Measurements from ENCODE around the gene CXCL11. TPM values are rescaled to one million over a fixed set of nuclear protein-coding genes. Genes with fewer than 3 reads are reported as not detected.
"Not testable (repeated sequence)": the region's sequence is repeated elsewhere in the genome, so short reads cannot be mapped to it uniquely, and the experiment has no call there.

The CXCL11 gene
- total RNA-seq, 2 experiments from 2014 or later, result not detected

DNA sequence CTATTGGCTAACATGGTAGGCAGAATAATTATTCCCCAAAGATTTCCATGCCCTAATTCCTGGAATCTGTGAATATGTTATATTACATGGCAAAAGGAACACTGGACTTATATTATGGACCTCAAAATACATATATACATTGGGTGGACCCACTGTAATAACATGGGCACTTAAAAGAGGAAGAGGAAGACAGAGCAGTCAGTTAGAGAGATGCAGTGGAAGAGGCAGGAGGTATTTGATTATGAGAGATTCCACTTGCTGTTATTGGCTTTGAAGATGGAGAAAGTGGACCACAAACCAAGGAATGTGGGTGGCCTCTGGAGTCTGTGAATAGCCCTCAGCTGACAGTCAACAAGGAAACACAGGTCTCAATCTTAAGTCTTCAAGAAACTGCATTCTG is 24.6 kb upstream of the CXCL11 start:
- H3K4me1 Mint-ChIP-seq (ENCODE audit: low read depth), result peaks cover 54% of the 10 kb centered on the region
- CTCF ChIA-PET, result interaction anchor here (5.1 kb wide), 1 partner anchor 65 kb away, joined by 79 read pairs; no protein-coding TSS in a partner anchor
- H3K27me3 Mint-ChIP-seq, result peaks cover 26% of the 10 kb centered on the region
- POLR2A ChIA-PET, result no interaction called here
- H3K9me3 Mint-ChIP-seq, result no peaks in the 10 kb centered on the region
- intact Hi-C loops (cut with micrococcal nuclease), result loop anchor here (5.0 kb wide), 1 partner anchor 87 kb away; the partner anchor contains the start of gene NUP54
- H3K4me3 Mint-ChIP-seq, result no peak overlapping the region
- no peak for DNase-seq
- H3K36me3 Mint-ChIP-seq, result no peaks in the 10 kb centered on the region
- H3K27ac Mint-ChIP-seq, result no peak overlapping the region

DNA sequence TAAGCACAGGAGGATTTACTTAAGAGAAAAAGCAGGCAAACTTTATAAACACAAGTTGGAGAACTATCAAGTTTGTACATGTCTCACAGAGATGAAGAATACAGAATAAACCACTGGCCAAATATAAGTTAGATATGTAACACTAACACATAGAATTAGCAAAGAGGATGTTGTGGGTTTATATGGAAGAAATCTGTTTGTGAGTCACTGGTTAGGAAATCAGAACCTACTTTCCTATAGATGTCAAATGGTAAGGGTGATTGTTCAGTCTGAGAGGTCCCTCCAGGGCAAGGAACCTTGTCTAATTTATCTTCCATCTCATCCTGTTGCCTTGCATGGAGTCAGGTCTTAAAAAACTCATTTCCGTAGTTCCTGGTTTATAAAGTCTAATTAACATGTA is 23.9 kb upstream of the CXCL11 start:
- no peak overlapping the region for H3K27ac Mint-ChIP-seq
- no peaks in the 10 kb centered on the region for H3K9me3 Mint-ChIP-seq
- POLR2A ChIA-PET, result no interaction called here
- CTCF ChIA-PET, result interaction anchor here (2.7 kb wide), 1 partner anchor 64 kb away, joined by 22 read pairs; no protein-coding TSS in a partner anchor
- H3K36me3 Mint-ChIP-seq, result no peaks in the 10 kb centered on the region
- DNase-seq, result no peak
- H3K27me3 Mint-ChIP-seq, result peaks cover 28% of the 10 kb centered on the region
- H3K4me3 Mint-ChIP-seq, result no peak overlapping the region
- H3K4me1 Mint-ChIP-seq (ENCODE audit: low read depth), result peaks cover 61% of the 10 kb centered on the region
- intact Hi-C loops (cut with micrococcal nuclease), result loop anchor here (2.0 to 5.0 kb wide), 5 partner anchors 69 to 968 kb away; partner anchors contain the start of genes NUP54 and SDAD1

DNA sequence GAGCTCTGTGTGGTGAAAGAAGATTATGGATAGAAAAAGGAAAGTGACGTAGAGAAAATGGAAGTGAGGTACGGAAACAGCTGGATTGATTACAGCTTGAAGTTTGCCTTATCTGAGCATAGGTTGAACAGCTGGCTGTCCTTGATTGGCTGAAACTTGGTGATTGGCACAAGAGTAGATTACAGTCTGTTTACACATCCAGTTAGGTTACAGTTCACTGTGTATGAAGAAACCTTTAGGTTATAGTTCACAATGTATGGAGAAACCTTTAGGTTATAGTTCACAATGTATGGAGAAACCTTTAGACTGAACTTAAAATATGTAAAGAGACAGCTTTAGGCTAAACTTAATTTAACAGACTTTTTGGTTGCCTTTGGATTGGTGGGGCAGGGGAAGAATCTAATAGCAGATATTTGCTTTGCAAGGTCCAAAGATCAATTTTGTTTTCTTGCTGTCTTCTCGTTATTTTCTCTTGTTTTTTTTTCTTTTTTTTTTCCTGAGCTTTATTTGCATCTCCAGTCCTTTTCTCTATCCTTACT is 23.1 kb upstream of the CXCL11 start:
- Mint-ChIP-seq H3K9me3 (no peaks in the 10 kb centered on the region), H3K27ac (peak overlapping the region; percentile 62), H3K36me3 (no peaks in the 10 kb centered on the region), H3K27me3 (peaks cover 29% of the 10 kb centered on the region), H3K4me1 (ENCODE audit: low read depth) (peaks cover 62% of the 10 kb centered on the region), H3K4me3 (no peak overlapping the region)
- ChIA-PET CTCF (interaction anchor here (1.0 to 2.7 kb wide), 5 partner anchors 17 to 163 kb away, joined by 3 to 22 read pairs (median 5); partner anchors contain the start of gene CXCL10), POLR2A (interaction anchor here (1.1 to 1.7 kb wide), 5 partner anchors 16 to 119 kb away, joined by 4 to 11 read pairs (median 4); partner anchors contain the start of genes NAAA and SDAD1)
- no peak for DNase-seq
- intact Hi-C loops (cut with micrococcal nuclease), result loop anchor here (1.0 to 5.0 kb wide), 7 partner anchors 17 to 1528 kb away; partner anchors contain the start of gene SDAD1

DNA sequence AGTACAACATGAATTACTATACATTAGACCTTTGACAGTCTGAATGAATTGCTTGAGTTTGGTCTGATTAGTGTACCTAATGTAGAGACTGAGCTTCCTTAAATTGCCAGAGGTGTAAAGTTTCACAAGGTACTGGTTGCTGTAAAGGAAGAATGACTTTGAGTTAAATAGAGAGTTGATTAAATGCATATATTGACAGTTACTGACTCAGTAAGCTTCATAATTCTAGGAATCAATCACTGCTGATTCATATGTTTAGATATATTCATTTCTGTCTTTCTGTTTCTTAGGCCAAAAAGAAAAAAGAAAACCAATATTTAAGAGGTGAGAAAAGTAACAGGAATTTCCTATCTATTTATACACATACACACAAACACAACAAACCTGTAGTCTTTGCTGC is 22.4 kb upstream of the CXCL11 start:
- intact Hi-C loops (cut with micrococcal nuclease), result loop anchor here (1.0 to 5.0 kb wide), 7 partner anchors 16 to 1529 kb away; partner anchors contain the start of gene SDAD1
- Mint-ChIP-seq H3K4me1 (ENCODE audit: low read depth) (peaks cover 62% of the 10 kb centered on the region), H3K27ac (peak overlapping the region; percentile 62), H3K9me3 (no peaks in the 10 kb centered on the region), H3K36me3 (no peaks in the 10 kb centered on the region), H3K4me3 (no peak overlapping the region), H3K27me3 (peaks cover 33% of the 10 kb centered on the region)
- CTCF ChIA-PET, result interaction anchor here (0.7 to 2.7 kb wide), 7 partner anchors 9 to 162 kb away, joined by 3 to 22 read pairs (median 3); partner anchors contain the start of gene CXCL10
- POLR2A ChIA-PET, result interaction anchor here (0.6 to 1.7 kb wide), 7 partner anchors 15 to 118 kb away, joined by 3 to 11 read pairs (median 4); partner anchors contain the start of genes NAAA and SDAD1
- no peak for DNase-seq

DNA sequence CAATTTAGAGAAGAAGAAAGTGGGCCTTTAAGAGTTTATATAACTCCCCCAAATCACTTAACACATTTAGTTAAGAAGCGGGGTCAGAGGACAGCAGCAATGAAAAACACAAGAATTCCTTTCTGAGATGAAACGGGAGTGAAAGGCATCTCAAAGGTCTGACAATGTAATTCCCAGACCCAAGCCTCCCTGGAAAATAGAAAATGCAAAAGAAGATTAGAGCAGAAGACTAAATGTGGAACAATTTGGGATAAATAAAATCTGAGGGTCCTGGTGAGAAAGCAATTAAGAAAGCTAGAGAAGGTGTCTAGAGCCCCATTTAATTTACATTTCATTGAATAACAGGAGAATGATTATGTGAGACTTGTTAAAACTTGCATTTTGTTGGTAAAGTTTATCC is 19.6 kb upstream of the CXCL11 start:
- no peak overlapping the region for H3K4me3 Mint-ChIP-seq
- no peaks in the 10 kb centered on the region for H3K9me3 Mint-ChIP-seq
- ChIA-PET CTCF (interaction anchor here (2.4 to 4.2 kb wide), 2 partner anchors 12 to 60 kb away, joined by 15 to 38 read pairs; no protein-coding TSS in a partner anchor), POLR2A (no interaction called here)
- peaks cover 45% of the 10 kb centered on the region for H3K4me1 Mint-ChIP-seq (ENCODE audit: low read depth)
- no peak overlapping the region for H3K27ac Mint-ChIP-seq
- H3K27me3 Mint-ChIP-seq, result peaks cover 20% of the 10 kb centered on the region
- DNase-seq, result no peak
- intact Hi-C loops (cut with micrococcal nuclease), result loop anchor here (5.0 kb wide), 1 partner anchor 972 kb away; no protein-coding TSS in a partner anchor
- H3K36me3 Mint-ChIP-seq, result no peaks in the 10 kb centered on the region

DNA sequence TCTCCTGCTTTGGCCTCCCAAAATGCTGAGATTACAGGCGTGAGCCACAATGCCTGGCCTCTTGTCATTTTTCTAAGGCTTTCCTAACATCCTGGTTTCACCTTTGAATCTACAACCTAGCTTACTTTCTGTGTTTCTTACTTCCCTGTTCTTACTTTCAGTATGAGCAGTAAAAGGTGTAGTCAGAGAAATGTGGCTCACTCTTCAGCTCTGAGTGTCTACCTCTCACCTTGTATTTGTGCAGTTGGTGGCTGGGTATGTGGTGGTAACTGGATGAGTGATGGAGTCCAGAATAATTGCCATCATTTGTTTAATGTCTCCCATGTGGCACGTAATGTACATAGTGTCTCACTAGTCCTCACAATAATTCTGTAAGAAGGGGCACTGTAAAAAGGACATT is 19.1 kb upstream of the CXCL11 start:
- peak; percentile 56 for DNase-seq
- no peak overlapping the region for H3K4me3 Mint-ChIP-seq
- H3K9me3 Mint-ChIP-seq, result no peaks in the 10 kb centered on the region
- H3K27ac Mint-ChIP-seq, result peak overlapping the region; percentile 49
- H3K27me3 Mint-ChIP-seq, result peaks cover 18% of the 10 kb centered on the region
- intact Hi-C loops (cut with micrococcal nuclease), result loop anchor here (5.0 kb wide), 1 partner anchor 972 kb away; no protein-coding TSS in a partner anchor
- CTCF ChIA-PET, result interaction anchor here (2.4 to 4.2 kb wide), 2 partner anchors 12 to 59 kb away, joined by 15 to 38 read pairs; no protein-coding TSS in a partner anchor
- POLR2A ChIA-PET, result interaction anchor here (0.6 to 0.9 kb wide), 2 partner anchors 31 to 62 kb away, joined by 3 read pairs; no protein-coding TSS in a partner anchor
- no peaks in the 10 kb centered on the region for H3K36me3 Mint-ChIP-seq
- H3K4me1 Mint-ChIP-seq (ENCODE audit: low read depth), result peaks cover 41% of the 10 kb centered on the region

DNA sequence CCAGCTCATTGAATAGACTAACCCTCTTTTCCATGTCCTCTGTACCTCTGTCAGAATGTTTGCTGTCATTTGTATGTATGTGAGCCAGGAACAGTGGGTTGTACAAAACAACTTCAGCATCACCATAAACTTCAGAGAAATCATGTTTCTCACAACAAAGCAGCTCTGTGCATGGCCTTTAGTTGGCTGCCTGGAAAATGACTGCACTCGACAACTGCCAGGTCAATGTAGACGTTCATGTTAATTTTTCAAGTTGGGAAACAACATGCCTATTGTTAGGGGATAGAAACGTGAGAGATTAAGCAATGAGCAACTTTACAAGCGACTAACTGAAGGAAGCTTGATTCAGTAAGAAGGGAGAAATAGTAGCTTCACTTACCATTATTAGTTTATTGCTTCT is 17.9 kb upstream of the CXCL11 start:
- no peak for DNase-seq
- no peaks in the 10 kb centered on the region for H3K9me3 Mint-ChIP-seq
- ChIA-PET POLR2A (no interaction called here), CTCF (interaction anchor here (0.6 to 4.2 kb wide), 6 partner anchors 13 to 126 kb away, joined by 3 to 38 read pairs (median 4); no protein-coding TSS in a partner anchor)
- H3K4me3 Mint-ChIP-seq, result no peak overlapping the region
- no peak overlapping the region for H3K27ac Mint-ChIP-seq
- peaks cover 30% of the 10 kb centered on the region for H3K4me1 Mint-ChIP-seq (ENCODE audit: low read depth)
- peaks cover 20% of the 10 kb centered on the region for H3K27me3 Mint-ChIP-seq
- no peaks in the 10 kb centered on the region for H3K36me3 Mint-ChIP-seq
- intact Hi-C loops (cut with micrococcal nuclease), result no loop called here

DNA sequence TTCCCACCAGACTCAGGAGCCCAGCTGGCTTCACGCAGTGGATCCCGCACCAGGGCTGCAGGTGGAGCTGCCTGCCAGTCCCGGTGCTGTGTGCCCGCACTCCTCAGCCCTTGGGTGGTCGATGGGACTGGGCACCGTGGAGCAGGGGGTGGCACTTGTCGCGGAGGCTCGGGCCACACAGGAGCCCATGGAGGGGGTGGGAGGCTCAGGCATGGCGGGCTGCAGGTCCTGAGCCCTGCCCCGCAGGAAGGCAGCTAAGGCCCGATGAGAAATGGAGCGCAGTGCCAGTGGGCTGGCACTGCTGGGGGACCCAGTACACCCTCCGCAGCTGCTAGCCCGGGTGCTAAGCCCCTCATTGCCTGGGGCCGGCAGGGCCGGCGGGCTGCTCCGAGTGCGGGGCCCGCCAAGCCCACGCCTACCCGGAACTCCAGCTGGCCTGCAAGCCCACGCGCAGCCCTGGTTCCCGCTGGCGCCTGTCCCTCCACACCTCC is 14.7 kb upstream of the CXCL11 start:
- H3K4me1 Mint-ChIP-seq (ENCODE audit: low read depth); H3K36me3 Mint-ChIP-seq; H3K27ac Mint-ChIP-seq; intact Hi-C loops (cut with micrococcal nuclease); DNase-seq; H3K9me3 Mint-ChIP-seq; H3K4me3 Mint-ChIP-seq; POLR2A ChIA-PET; CTCF ChIA-PET: not testable (repeated sequence)
- H3K27me3 Mint-ChIP-seq, result peaks cover 13% of the 10 kb centered on the region

DNA sequence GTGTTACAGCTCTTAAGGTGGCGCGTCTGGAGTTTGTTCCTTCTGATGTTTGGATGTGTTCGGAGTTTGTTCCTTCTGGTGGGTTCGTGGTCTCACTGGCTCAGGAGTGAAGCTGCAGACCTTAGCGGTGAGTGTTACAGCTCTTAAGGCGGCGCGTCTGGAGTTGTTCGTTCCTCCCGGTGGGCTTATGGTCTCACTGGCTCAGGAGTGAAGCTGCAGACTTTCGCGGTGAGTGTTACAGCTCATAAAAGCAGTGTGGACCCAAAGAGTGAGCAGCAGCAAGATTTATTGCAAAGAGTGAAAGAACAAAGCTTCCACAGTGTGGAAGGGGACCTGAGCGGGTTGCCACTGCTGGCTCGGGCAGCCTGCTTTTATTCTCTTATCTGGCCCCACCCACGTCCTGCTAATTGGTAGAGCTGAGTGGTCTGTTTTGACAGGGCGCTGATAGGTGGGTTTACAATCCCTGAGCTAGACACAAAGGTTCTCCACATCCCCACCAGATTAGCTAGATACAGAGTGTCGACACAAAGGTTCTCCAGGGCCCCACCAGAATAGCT is 14.1 kb upstream of the CXCL11 start:
- H3K9me3 Mint-ChIP-seq; CTCF ChIA-PET; POLR2A ChIA-PET; H3K4me1 Mint-ChIP-seq (ENCODE audit: low read depth); H3K27ac Mint-ChIP-seq; H3K36me3 Mint-ChIP-seq; intact Hi-C loops (cut with micrococcal nuclease); H3K4me3 Mint-ChIP-seq; DNase-seq: not testable (repeated sequence)
- H3K27me3 Mint-ChIP-seq, result peaks cover 11% of the 10 kb centered on the region

DNA sequence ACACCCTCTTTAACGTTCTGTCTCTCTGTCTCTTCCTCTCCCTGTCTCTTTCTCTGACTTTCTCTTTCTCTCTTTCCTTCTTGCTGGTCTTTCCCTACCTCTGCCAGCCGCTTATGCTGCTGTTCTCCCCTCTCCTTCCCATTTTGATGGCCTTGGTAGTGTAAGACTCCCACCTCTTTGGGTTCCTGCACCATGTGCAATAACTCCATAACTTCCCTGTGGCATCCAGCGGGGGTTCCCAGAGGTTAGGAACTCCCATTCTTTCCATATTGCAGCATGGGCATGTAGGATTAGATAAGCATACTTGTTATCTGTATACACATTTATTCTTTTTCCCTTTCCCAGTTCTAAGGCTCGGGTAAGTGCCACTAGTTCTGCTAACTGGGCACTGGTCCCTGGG is 8.8 kb upstream of the CXCL11 start:
- H3K27me3 Mint-ChIP-seq; POLR2A ChIA-PET; H3K36me3 Mint-ChIP-seq; CTCF ChIA-PET; intact Hi-C loops (cut with micrococcal nuclease); H3K27ac Mint-ChIP-seq; H3K9me3 Mint-ChIP-seq; H3K4me3 Mint-ChIP-seq; DNase-seq: not testable (repeated sequence)
- peaks cover 13% of the 10 kb centered on the region for H3K4me1 Mint-ChIP-seq (ENCODE audit: low read depth)

DNA sequence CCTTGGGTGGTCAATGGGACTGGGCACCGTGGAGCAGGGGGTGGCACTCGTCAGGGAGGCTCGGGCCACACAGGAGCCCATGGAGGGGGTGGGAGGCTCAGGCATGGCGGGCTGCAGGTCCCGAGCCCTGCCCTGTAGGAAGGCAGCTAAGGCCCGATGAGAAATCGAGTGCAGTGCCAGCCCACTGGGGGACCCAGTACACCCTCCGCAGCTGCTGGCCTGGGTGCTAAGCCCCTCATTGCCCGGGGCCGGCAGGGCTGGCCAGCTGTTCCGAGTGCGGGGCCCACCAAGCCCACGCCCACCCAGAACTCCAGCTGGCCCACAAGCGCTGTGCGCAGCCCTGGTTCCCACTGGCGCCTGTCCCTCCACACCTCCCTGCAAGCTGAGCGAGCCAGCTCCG is 7.4 kb upstream of the CXCL11 start:
- intact Hi-C loops (cut with micrococcal nuclease), result not testable (repeated sequence)
- CTCF ChIA-PET, result interaction anchor here (0.6 kb wide), 1 partner anchor 19 kb away, joined by 3 read pairs; no protein-coding TSS in a partner anchor

More for the DNA sequence above, 7.4 kb upstream of the CXCL11 start:
- H3K9me3 Mint-ChIP-seq, H3K4me3 Mint-ChIP-seq, H3K36me3 Mint-ChIP-seq, DNase-seq, H3K27me3 Mint-ChIP-seq, H3K27ac Mint-ChIP-seq: not testable (repeated sequence)
- H3K4me1 Mint-ChIP-seq (ENCODE audit: low read depth), result peaks cover 13% of the 10 kb centered on the region
- POLR2A ChIA-PET, result interaction anchor here (1.7 kb wide), 1 partner anchor 15 kb away, joined by 6 read pairs; no protein-coding TSS in a partner anchor
